HCT116 (cell line): ENCODE data around the gene RNF212B.
"Not testable (repeated sequence)": the region's sequence is repeated elsewhere in the genome, so short reads cannot be mapped to it uniquely, and the experiment has no call there.

Experiments used
- CTCF ChIP-seq, 3 experiments: fragments of 200-600 bp in 1 of 3; sonication (generic) in 1 of 3; IDR thresholded peaks in 2 of 3; conservative IDR thresholded peaks in 1 of 3; 2 replicates each; pipeline ENCODE4 v1.5.1; 2012 to 2017; ENCODE audit warnings: low read depth in 2 of 3, low read length in 2 of 3, antibody characterized with exemption in 1 of 3, borderline replicate concordance in 1 of 3, control low read depth in 1 of 3, mild to moderate bottlenecking in 1 of 3, mixed read lengths in 1 of 3, mixed run types in 1 of 3, moderate library complexity in 1 of 3; ENCODE audit not compliant: insufficient read depth in 1 of 3
- ELF1 ChIP-seq: IDR thresholded peaks from 2 replicates; pipeline ENCODE4 v1.6.1; 2012; ENCODE audit warnings: low read depth, borderline replicate concordance
- EZH2 ChIP-seq: fragments of 200-600 bp; sonication (generic); IDR thresholded peaks from 2 replicates; pipeline ENCODE4 v1.6.1; 2017; ENCODE audit warnings: antibody characterized with exemption, mixed run types
- EZH2phosphoT487 ChIP-seq: fragments of 200-600 bp; IDR thresholded peaks from 2 replicates; pipeline ENCODE4 v1.6.1; 2018; ENCODE audit warnings: antibody characterized with exemption, borderline replicate concordance
- MAX ChIP-seq: IDR thresholded peaks from 2 replicates; pipeline ENCODE4 v1.6.1; 2012
- POLR2A ChIP-seq: IDR thresholded peaks from 2 replicates; pipeline ENCODE4 v1.7.0; 2011; ENCODE audit warnings: borderline replicate concordance; ENCODE audit not compliant: insufficient read depth, insufficient read length; ENCODE audit errors: extremely low read depth
- POLR2AphosphoS5 ChIP-seq: IDR thresholded peaks from 2 replicates; pipeline ENCODE4 v1.6.1; 2011; ENCODE audit warnings: mild to moderate bottlenecking, low read depth, low read length, moderate library complexity
- RAD21 ChIP-seq: IDR thresholded peaks from 2 replicates; pipeline ENCODE4 v1.6.1; 2012; ENCODE audit warnings: low read depth, mild to moderate bottlenecking
- SIN3A ChIP-seq: IDR thresholded peaks from 2 replicates; pipeline ENCODE4 v1.6.1; 2012; ENCODE audit warnings: low read depth
- TCF7L2 ChIP-seq: IDR thresholded peaks from 2 replicates; pipeline ENCODE4 v1.7.0; 2011; ENCODE audit warnings: borderline replicate concordance, inconsistent platforms; ENCODE audit not compliant: insufficient read depth, insufficient read length; ENCODE audit errors: extremely low read depth
- ZFX ChIP-seq: fragments of 450-650 bp; IDR thresholded peaks from 2 replicates; pipeline ENCODE4 v1.6.1; 2017
- TF ChIP-seq, protein P1 (sequence below): IDR thresholded peaks from 2 replicates; pipeline ENCODE4 v1.6.1; 2012; ENCODE audit warnings: low read depth
- TF ChIP-seq, protein P2 (sequence below): IDR thresholded peaks from 2 replicates; pipeline ENCODE4 v1.6.1; 2011; ENCODE audit warnings: mild to moderate bottlenecking, low read length, moderate library complexity; ENCODE audit not compliant: insufficient replicate concordance; ENCODE audit errors: extremely low read depth

DNA sequence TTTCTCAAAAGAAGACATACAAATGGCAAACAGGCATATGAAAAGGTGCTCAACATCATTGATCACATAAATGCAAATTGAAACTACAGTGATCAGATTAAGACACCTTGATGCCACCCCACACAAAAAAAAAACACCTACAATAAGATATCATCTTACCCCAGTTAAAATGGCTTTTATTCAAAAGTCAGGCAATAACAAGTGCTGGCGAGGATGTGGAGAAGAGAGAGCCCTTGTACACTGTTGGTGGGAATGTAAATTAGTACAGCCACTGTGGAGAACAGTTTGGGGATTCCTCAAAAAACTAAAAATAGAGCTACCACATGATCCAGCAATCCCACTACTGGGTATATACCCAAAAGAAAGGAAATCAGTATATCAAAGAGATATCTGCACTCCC, 12.8 kb upstream of the RNF212B start:
- TF ChIP-seq SIN3A; CTCF (IDR thresholded peaks at IDR 0.05 in 2 of 3, conservative IDR thresholded peaks at IDR 0.05 in 1 of 3; ENCODE audit: borderline replicate concordance in 1 of 3, insufficient read depth in 1 of 3, low read depth in 2 of 3, low read length in 2 of 3); POLR2A; POLR2AphosphoS5; ELF1; ZFX; TCF7L2; RAD21; EZH2phosphoT487; MAX; EZH2: not testable (repeated sequence)
- TF ChIP-seq, protein P1, sequence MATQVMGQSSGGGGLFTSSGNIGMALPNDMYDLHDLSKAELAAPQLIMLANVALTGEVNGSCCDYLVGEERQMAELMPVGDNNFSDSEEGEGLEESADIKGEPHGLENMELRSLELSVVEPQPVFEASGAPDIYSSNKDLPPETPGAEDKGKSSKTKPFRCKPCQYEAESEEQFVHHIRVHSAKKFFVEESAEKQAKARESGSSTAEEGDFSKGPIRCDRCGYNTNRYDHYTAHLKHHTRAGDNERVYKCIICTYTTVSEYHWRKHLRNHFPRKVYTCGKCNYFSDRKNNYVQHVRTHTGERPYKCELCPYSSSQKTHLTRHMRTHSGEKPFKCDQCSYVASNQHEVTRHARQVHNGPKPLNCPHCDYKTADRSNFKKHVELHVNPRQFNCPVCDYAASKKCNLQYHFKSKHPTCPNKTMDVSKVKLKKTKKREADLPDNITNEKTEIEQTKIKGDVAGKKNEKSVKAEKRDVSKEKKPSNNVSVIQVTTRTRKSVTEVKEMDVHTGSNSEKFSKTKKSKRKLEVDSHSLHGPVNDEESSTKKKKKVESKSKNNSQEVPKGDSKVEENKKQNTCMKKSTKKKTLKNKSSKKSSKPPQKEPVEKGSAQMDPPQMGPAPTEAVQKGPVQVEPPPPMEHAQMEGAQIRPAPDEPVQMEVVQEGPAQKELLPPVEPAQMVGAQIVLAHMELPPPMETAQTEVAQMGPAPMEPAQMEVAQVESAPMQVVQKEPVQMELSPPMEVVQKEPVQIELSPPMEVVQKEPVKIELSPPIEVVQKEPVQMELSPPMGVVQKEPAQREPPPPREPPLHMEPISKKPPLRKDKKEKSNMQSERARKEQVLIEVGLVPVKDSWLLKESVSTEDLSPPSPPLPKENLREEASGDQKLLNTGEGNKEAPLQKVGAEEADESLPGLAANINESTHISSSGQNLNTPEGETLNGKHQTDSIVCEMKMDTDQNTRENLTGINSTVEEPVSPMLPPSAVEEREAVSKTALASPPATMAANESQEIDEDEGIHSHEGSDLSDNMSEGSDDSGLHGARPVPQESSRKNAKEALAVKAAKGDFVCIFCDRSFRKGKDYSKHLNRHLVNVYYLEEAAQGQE: not testable (repeated sequence)
- TF ChIP-seq, protein P2, sequence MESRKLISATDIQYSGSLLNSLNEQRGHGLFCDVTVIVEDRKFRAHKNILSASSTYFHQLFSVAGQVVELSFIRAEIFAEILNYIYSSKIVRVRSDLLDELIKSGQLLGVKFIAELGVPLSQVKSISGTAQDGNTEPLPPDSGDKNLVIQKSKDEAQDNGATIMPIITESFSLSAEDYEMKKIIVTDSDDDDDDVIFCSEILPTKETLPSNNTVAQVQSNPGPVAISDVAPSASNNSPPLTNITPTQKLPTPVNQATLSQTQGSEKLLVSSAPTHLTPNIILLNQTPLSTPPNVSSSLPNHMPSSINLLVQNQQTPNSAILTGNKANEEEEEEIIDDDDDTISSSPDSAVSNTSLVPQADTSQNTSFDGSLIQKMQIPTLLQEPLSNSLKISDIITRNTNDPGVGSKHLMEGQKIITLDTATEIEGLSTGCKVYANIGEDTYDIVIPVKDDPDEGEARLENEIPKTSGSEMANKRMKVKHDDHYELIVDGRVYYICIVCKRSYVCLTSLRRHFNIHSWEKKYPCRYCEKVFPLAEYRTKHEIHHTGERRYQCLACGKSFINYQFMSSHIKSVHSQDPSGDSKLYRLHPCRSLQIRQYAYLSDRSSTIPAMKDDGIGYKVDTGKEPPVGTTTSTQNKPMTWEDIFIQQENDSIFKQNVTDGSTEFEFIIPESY: not testable (repeated sequence)
